ENCODE results near the gene POP4.

Gene POP4

GRCh38 chr19:29612121-29612520 is 6.0 kb downstream of the POP4 start:
- TF ChIP-seq CTCF (conservative IDR thresholded peaks at IDR 0.05; ENCODE audit: low read length): no peak
- DNase-seq (ENCODE audit: low read depth): no peak
- no peak overlapping the region for H3K4me3 ChIP-seq (ENCODE audit: low read length)

- no peak for DNase-seq (ENCODE audit: low read depth)
- TF ChIP-seq CTCF (conservative IDR thresholded peaks at IDR 0.05; ENCODE audit: low read length): no peak
- H3K4me3 ChIP-seq (ENCODE audit: low read length): no peak overlapping the region
Observed at GRCh38 chr19:29612801-29613595, 6.9 kb downstream of the POP4 start.

GRCh38 chr19:29614046-29614445 is 8.0 kb downstream of the POP4 start:
- no peak for TF ChIP-seq CTCF (conservative IDR thresholded peaks at IDR 0.05; ENCODE audit: low read length)
- DNase-seq (ENCODE audit: low read depth): no peak
- H3K4me3 ChIP-seq (ENCODE audit: low read length): no peak overlapping the region

GRCh38 chr19:29614780-29615179 is 8.7 kb downstream of the POP4 start:
- no peak for TF ChIP-seq CTCF (conservative IDR thresholded peaks at IDR 0.05; ENCODE audit: low read length)
- no peak for DNase-seq (ENCODE audit: low read depth)
- H3K4me3 ChIP-seq (ENCODE audit: low read length): no peak overlapping the region

- H3K4me3 ChIP-seq (ENCODE audit: low read length): no peak overlapping the region
- no peak for TF ChIP-seq CTCF (conservative IDR thresholded peaks at IDR 0.05; ENCODE audit: low read length)
Observed at GRCh38 chr19:29615891-29616425, 9.9 kb downstream of the POP4 start.

GRCh38 chr19:29616541-29616940 is 10.5 kb downstream of the POP4 start:
- no peak for TF ChIP-seq CTCF (conservative IDR thresholded peaks at IDR 0.05; ENCODE audit: low read length)
- H3K4me3 ChIP-seq (ENCODE audit: low read length): no peak overlapping the region
- DNase-seq (ENCODE audit: low read depth): no peak

More at GRCh38 chr19:29615891-29616425, 9.9 kb downstream of the POP4 start:
- DNase-seq (ENCODE audit: low read depth): no peak

All from AG10803 (cell line).